GM12874 (cell line): ENCODE data around the gene NEURL1B.

Experiments
- TF ChIP-seq, protein P1 (sequence below): IDR thresholded peaks from 2 replicates; pipeline ENCODE4 v1.5.1; 2011; ENCODE audit warnings: low read depth, mild to moderate bottlenecking, control low read depth, low read length, moderate library complexity; ENCODE audit not compliant: insufficient read depth

Gene NEURL1B

DNA sequence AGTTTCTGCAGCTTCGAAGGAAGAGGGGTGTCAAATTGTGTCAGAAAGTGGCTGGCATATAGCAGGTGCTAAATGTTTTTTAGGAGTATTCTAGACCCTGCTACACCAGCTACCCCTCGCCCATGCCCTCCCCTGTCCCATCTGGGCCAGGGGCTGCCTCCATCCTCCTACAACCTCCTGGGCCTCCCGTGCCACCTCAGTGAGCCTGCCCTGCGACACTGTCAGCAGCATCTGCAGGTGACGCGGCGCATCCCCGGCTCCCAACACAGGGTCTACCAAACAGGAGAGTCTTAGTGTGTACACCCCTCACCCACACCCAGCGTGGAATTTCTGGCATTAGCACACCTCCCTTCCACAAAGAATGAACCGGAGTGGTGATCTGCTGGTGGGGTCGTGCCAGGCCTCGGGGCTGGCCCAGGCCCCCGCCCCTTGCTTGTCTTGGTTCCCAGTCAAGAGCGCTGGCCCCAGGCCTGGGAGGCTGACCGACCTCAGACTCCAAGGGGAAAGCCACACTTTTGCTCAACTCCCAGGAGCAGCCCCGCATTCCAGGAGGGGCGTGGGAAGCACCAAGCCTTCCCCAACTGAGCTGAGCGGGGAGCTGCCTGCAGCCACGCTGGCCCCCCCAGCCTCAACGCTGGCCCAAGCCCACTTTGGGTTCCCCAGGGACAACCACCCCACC, 55.2 kb downstream of the NEURL1B start:
- TF ChIP-seq, protein P1, sequence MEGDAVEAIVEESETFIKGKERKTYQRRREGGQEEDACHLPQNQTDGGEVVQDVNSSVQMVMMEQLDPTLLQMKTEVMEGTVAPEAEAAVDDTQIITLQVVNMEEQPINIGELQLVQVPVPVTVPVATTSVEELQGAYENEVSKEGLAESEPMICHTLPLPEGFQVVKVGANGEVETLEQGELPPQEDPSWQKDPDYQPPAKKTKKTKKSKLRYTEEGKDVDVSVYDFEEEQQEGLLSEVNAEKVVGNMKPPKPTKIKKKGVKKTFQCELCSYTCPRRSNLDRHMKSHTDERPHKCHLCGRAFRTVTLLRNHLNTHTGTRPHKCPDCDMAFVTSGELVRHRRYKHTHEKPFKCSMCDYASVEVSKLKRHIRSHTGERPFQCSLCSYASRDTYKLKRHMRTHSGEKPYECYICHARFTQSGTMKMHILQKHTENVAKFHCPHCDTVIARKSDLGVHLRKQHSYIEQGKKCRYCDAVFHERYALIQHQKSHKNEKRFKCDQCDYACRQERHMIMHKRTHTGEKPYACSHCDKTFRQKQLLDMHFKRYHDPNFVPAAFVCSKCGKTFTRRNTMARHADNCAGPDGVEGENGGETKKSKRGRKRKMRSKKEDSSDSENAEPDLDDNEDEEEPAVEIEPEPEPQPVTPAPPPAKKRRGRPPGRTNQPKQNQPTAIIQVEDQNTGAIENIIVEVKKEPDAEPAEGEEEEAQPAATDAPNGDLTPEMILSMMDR: no peak

DNA sequence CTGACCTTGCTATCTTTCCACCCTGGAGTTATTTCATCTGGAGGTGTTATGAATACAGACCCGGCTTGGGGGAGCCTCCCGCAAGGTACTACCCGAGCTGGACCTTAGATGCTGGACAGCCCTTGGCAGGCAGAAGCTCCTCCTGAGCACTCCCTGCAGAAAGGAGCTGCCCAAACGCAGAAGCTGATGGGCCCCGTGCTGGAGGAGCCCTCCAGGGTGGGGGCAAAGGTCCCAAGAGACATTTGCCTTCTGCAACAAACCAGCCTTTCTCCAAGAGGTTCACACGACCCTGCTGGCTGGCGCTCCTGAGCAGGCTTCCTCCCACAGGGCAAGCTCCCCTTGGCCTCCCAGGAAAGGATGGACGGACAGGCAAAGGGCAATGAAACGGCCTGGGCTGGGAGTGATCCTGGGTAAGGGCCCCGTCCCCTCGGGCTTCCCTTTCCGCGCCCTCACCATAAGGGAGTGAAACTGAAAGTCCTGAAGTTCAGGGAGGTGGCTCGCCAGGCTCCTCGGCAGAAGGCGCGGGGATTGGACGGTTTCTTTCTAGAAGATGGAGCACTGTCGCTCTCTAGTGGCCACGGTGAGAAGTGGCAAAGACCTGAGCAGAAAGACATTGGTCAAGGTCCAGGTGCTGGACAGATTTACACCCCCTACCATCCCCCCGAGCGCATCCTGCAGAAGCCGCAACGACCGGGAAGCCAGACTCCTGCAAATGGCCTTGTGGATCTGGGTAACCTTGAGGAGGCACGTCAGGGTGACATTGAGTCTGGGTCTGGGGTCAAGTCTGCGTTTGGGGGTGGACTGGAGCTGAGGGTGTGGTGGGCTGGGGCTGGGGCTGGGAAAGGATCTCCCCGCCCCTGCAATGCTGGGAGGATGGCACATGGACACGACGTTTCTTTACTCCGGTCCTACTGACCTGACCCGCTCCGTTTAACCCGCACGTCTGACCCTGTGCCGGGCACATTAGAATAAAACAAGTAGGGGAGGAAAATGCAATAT, 56.4 kb downstream of the NEURL1B start:
- TF ChIP-seq, protein P1: peak; percentile 93

DNA sequence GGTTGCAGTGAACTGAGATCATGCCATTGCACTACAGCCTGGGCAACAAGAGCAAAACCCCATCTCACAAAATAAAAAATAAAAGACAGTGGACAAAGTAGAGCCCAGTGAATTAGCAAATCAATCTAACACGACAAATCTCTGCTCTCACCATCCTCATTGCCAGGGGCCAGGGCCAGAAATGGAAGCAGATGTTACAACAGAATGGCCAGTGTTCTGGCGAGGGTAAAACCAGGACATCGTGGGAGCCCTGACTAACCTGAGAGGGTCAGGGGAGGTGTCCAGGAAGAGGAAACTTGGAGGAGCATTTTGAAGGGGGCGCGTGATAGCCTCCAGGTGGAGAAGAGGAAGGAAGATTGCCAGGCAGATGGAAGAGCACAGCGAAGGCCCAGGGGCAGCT, 58.4 kb downstream of the NEURL1B start:
- TF ChIP-seq, protein P1: no peak

DNA sequence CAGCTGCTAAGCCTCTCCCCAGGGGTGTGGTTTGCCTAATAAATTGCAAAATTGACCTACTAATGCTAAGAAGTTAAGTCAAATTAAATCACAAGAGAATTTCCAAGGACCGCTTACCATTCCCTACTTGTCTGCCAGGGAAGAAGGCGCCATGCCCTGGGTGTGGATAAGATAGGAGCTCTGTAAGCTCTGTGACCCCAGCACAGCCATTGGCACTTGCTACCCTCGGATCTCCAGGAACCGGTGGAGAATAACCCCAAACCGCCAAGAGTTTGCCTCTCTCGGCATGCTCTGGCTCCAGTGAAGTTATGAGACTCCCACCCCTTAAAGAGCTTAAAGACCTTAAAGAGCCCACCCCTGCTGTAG, 58.9 kb downstream of the NEURL1B start:
- TF ChIP-seq, protein P1: no peak

DNA sequence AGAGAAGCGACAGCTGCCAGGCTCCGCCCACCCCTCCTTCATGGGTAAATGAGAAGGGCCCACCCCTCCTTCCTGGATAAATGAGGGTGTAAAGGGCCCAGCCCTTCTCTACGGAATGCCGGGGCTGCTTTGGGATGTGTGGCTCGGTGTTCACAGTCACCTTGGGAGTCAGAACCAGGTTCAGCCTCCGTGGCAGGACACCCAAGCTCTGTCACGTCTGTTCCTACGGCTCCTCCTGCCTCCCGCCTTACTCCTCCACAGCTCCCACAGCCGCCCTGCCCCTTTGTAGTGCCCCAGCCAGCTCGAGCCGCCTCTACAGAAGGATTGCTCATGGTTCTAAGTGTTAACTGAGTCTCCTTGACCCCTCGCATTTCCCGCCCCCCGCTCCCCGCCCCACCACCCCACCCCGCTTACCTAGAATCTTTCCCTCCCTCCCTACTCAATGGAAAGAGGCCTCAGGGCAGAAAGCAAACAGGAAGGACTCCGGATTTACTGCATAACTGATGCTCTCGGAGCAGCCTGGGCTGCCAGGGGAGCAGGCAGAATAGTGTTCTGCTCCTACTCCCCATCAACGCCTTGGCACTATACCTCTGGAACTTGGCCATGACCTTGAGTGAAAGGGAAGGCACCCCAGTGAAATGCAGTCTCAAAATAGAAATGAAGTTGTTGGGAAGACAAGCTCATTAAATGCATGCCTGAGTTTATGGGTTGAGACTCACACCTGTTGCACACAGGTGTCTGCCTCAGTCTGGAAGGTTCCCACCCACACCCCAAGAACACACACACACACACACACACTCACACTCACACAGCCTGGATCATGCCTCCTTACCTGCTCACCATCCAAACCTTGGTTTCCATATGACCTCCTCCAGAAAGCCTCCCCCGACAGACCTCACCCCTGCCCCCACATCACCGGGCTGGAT, 59.6 kb downstream of the NEURL1B start:
- TF ChIP-seq, protein P1: no peak

DNA sequence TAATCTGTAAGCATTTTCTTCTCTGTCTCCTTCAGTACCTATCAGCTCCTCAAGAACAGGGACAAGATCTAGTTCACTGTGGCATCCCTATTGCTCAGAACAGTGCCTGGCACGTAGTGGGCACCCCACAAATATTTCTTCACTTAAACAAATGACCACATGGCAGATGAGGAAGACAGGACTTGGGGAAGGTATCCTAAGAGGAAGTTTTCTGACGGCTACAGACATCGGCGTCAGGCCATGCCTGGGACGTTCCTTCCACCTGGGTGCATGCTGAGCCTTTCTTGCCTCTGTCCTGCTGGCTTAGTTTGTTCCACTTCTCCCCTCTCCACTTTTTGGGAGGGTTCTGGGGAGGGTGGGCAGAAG, 60.2 kb downstream of the NEURL1B start:
- TF ChIP-seq, protein P1: no peak
